OCI-LY7 (cell line): ENCODE measurements around the gene GNAT2. TPM values are rescaled to one million over a fixed set of nuclear protein-coding genes. Genes with fewer than 3 reads are reported as not detected.

ENCODE experiments used
- BruUV-seq: library from RNA; stranded (reverse); fragments of 400-500 nt; replicated peaks from 2 replicates; lab custom pipeline; 2021; lab: Mats Ljungman, UMichigan
- CTCF ChIA-PET: fragments of 300-600 bp; sonication (Branson Sonifier 250); formaldehyde crosslinking; loops from one replicate; lab custom pipeline; 2022; ENCODE audit warnings: antibody characterized with exemption; ENCODE audit not compliant: unreplicated experiment; lab: Charles Lee
- POLR2A ChIA-PET: fragments of 300-600 bp; sonication (Branson Sonifier 250); formaldehyde crosslinking; loops from one replicate; lab custom pipeline; 2022; ENCODE audit warnings: antibody characterized with exemption; lab: Charles Lee
- DNase-seq: peaks from one replicate; pipeline ENCODE4 v3.0.0-alpha.2; 2015; ENCODE audit warnings: low spot score
- H2AFZ ChIP-seq: fragments of 200-600 bp; sonication (generic), shearing (Covaris generic); 2 replicates; pipeline ENCODE4 v1.6.1; 2014; ENCODE audit warnings: mild to moderate bottlenecking, antibody characterized with exemption, low read length, moderate library complexity
- H3K27ac ChIP-seq: fragments of 200-600 bp; sonication (generic); 2 replicates; pipeline ENCODE4 v1.5.1; 2014; ENCODE audit warnings: mixed run types, low read depth, mild to moderate bottlenecking, moderate library complexity, low read length, inconsistent platforms; ENCODE audit not compliant: poor library complexity, severe bottlenecking
- H3K36me3 ChIP-seq: fragments of 200-600 bp; sonication (generic); 2 replicates; pipeline ENCODE4 v1.6.1; 2014; ENCODE audit warnings: mild to moderate bottlenecking, antibody characterized with exemption, low read length, moderate library complexity, mixed read lengths; ENCODE audit not compliant: insufficient read depth
- H3K4me1 ChIP-seq: fragments of 200-600 bp; sonication (generic); 2 replicates; pipeline ENCODE4 v1.5.1; 2014; ENCODE audit warnings: mild to moderate bottlenecking, low read length; ENCODE audit not compliant: insufficient read depth, poor library complexity, severe bottlenecking
- H3K4me2 ChIP-seq: fragments of 200-600 bp; sonication (generic); 2 replicates; pipeline ENCODE4 v1.6.1; 2014; ENCODE audit warnings: mild to moderate bottlenecking, low read length
- H3K4me3 ChIP-seq: fragments of 200-600 bp; sonication (generic); 2 replicates; pipeline ENCODE4 v1.5.1; 2014; ENCODE audit warnings: mild to moderate bottlenecking, low read depth, low read length; ENCODE audit not compliant: poor library complexity, severe bottlenecking
- H3K79me2 ChIP-seq: fragments of 200-600 bp; sonication (generic); 2 replicates; pipeline ENCODE4 v1.6.1; 2016; ENCODE audit warnings: low read depth, mild to moderate bottlenecking, low read length, moderate library complexity, mixed read lengths; ENCODE audit not compliant: insufficient read depth
- H3K9me2 ChIP-seq: fragments of 200-600 bp; sonication (generic); 2 replicates; pipeline ENCODE4 v1.6.1; 2016; ENCODE audit warnings: mild to moderate bottlenecking, low read length, mixed read lengths; ENCODE audit not compliant: insufficient read depth
- H3K9me3 ChIP-seq: fragments of 200-600 bp; sonication (generic); 2 replicates; pipeline ENCODE4 v1.6.1; 2014; ENCODE audit warnings: mild to moderate bottlenecking, mixed run types, low read length, mixed read lengths
- H4K20me1 ChIP-seq: fragments of 200-600 bp; sonication (generic); 2 replicates; pipeline ENCODE4 v1.6.1; 2014; ENCODE audit warnings: mild to moderate bottlenecking, antibody characterized with exemption, low read length, moderate library complexity, mixed read lengths; ENCODE audit not compliant: insufficient read depth
- CTCF ChIP-seq: fragments of 200-600 bp; sonication (generic); conservative IDR thresholded peaks from 2 replicates; pipeline ENCODE4 v1.5.1; 2014; ENCODE audit warnings: mild to moderate bottlenecking, antibody characterized with exemption, low read length, moderate library complexity, mixed read lengths
- EZH2phosphoT487 ChIP-seq: fragments of 200-600 bp; sonication (generic); IDR thresholded peaks from 2 replicates; pipeline ENCODE4 v1.6.1; 2018; ENCODE audit warnings: low read depth, borderline replicate concordance, mild to moderate bottlenecking, mixed run types, antibody characterized with exemption, low read length, moderate library complexity, mixed read lengths
- intact Hi-C: fragments of 100-400 bp; cut with micrococcal nuclease; formaldehyde crosslinking; loops from one replicate; pipeline ENCODE4 v1.10.0; 2022; ENCODE audit not compliant: unreplicated experiment
- total RNA-seq, 2 experiments: library from RNA; depleted of rRNA in 1 of 2; stranded (reverse); fragments of >200 nt in 1 of 2; shearing (Covaris generic) in 1 of 2; gene quantifications; 2 replicates each; pipeline ENCODE4 v1.2.3, GENCODE V29; 2014 to 2022

The GNAT2 gene
- total RNA-seq, 2 experiments from 2014 or later = 1.3 TPM; not detected in 1

DNA sequence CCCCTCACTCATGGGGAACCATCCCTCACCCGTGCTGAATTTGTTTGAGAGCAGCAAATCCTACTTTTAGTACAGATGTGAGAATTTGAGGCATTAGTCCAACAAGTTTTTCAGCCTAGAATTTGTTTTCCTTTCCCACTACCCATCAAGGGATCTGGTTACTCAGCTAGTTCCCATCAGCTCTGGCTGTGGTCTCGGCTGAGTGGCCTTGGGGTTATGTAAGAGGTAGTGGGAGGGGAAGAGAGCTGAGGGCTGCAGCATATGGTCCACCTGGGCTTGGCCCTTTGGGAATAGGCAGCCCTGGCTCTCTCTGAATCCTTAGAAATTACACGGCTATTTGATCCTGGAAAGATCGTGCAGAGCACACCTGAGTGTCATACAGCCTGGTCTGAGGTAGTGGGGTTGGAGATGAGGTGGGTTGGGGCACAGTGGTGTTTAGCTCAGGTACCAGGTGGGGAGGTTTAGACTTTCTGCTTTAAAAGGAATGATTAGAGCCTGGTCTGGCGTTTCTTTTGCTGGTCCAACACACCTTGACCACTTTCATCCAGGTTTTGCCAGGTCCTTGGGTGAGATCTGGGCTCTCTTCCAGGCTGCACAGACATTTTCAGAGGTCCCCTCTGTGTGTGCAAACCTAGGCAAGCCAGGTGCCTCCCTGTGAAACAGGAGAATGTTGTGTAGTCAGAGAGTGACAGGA, 40.7 kb upstream of the GNAT2 start:
- Histone ChIP-seq H3K27ac (no peak overlapping the region), H3K79me2 (no peaks in the 10 kb centered on the region), H2AFZ (no peak overlapping the region), H3K4me3 (no peak overlapping the region), H3K36me3 (no peaks in the 10 kb centered on the region), H3K4me2 (no peak overlapping the region), H4K20me1 (no peaks in the 10 kb centered on the region), H3K4me1 (peaks cover 9% of the 10 kb centered on the region), H3K9me2 (no peaks in the 10 kb centered on the region), H3K9me3 (no peaks in the 10 kb centered on the region)
- intact Hi-C loops = no loop called here
- TF ChIP-seq CTCF (no peak), EZH2phosphoT487 (no peak)
- BruUV-seq = no TSS peak
- POLR2A ChIA-PET = no interaction called here
- DNase-seq = no peak
- CTCF ChIA-PET = no interaction called here

DNA sequence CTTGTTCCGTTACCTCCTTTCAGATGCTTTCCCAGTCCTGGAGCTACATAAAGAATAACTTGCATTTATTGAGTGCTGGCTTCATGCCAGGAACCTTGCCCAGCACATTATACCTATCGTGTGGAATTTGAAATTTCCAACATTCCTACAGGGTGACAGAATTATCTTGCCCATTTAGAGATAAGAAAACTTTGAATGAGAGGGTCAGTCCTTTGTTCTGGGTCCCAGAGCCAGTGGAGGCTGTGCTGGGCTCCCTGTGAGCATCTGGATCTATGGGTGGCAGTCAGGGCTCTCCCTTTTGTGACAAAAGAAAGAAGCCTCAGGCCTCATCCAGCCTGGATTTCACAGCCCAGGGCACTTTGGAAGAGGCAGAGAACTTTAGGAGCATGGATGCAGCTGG, 39.7 kb upstream of the GNAT2 start:
- no peak for TF ChIP-seq EZH2phosphoT487
- no peak for TF ChIP-seq CTCF
- H3K9me2 ChIP-seq = no peaks in the 10 kb centered on the region
- H3K79me2 ChIP-seq = no peaks in the 10 kb centered on the region
- no peaks in the 10 kb centered on the region for H4K20me1 ChIP-seq
- ChIA-PET CTCF (no interaction called here), POLR2A (no interaction called here)
- H3K4me1 ChIP-seq = peaks cover 9% of the 10 kb centered on the region
- no peak overlapping the region for H2AFZ ChIP-seq
- H3K4me3 ChIP-seq = no peak overlapping the region
- H3K36me3 ChIP-seq = no peaks in the 10 kb centered on the region
- H3K4me2 ChIP-seq = no peak overlapping the region
- no peaks in the 10 kb centered on the region for H3K9me3 ChIP-seq
- intact Hi-C loops = no loop called here
- BruUV-seq = no TSS peak
- no peak for DNase-seq
- H3K27ac ChIP-seq = no peak overlapping the region

DNA sequence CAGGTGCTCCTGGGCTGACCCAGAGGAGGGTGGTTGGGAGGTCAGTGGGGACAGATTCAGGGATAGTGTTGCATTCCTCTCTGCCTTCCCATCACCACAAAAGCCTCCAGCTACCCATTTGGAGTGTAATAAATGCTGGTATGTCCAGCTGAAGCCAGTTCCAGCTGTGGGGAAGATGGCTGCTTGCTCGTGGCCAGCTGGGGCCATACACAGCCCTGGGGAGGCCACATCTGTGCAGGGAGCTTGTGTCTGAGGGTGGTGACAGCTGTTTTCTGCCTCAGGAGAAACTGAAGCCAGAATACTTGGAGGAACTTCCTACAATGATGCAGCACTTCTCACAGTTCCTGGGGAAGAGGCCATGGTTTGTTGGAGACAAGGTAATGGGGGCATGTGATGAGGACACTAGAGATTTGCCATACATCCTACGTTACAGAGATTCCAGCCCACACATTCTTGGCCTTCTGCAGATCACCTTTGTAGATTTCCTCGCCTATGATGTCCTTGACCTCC, 39.2 kb upstream of the GNAT2 start:
- H3K9me3 ChIP-seq = no peaks in the 10 kb centered on the region
- ChIA-PET CTCF (no interaction called here), POLR2A (interaction anchor here (0.9 kb wide), 1 partner anchor 95 kb away, joined by 3 read pairs; no protein-coding TSS in a partner anchor)
- H3K36me3 ChIP-seq = no peaks in the 10 kb centered on the region
- H3K4me3 ChIP-seq = no peak overlapping the region
- no peak overlapping the region for H3K4me2 ChIP-seq
- H3K9me2 ChIP-seq = no peaks in the 10 kb centered on the region
- H3K79me2 ChIP-seq = no peaks in the 10 kb centered on the region
- BruUV-seq = no TSS peak
- H2AFZ ChIP-seq = no peak overlapping the region
- peaks cover 5% of the 10 kb centered on the region for H3K4me1 ChIP-seq
- no peak for DNase-seq
- TF ChIP-seq CTCF = no peak
- TF ChIP-seq EZH2phosphoT487 = no peak
- intact Hi-C loops = no loop called here
- no peak overlapping the region for H3K27ac ChIP-seq
- no peaks in the 10 kb centered on the region for H4K20me1 ChIP-seq
